Measurements from ENCODE around the gene RNF175. TPM values are rescaled to one million over a fixed set of nuclear protein-coding genes. Genes with fewer than 3 reads are reported as not detected.

The RNF175 gene
- not detected in 2 replicates for polyA plus RNA-seq (2011; rRNA removed)
- polyA minus RNA-seq (2011; rRNA and poly(A)+ RNA removed), result 0.78 TPM in 1 of 2 replicates, not detected in the other

- Histone ChIP-seq H3K9me3 (ENCODE audit: control insufficient read depth, insufficient read depth, low read length) (no peaks in the 10 kb centered on the region), H3K4me3 (ENCODE audit: low read depth, low read length) (peak within 1 kb of the TSS; percentile 31), H3K27ac (ENCODE audit: low read depth, low read length) (no peak within 1 kb of the TSS), H3K27me3 (ENCODE audit: control insufficient read depth, insufficient read depth, low read length) (peaks cover 25% of the 10 kb centered on the region)
- TF ChIP-seq CTCF (IDR thresholded peaks at IDR 0.05; ENCODE audit: low read depth, low read length), result no peak
- DNase-seq (ENCODE audit: low read depth, low spot score), result no peak
- ChIA-PET CTCF (no interaction called here), POLR2A (no interaction called here)
Measured at GRCh38 chr4:153759407-153760316, at the start of gene RNF175. Gene RNF175 (minus strand): TSS chr4:153760024. CDS start chr4:153759862, 162 bp downstream.

- no peak overlapping the region for H3K4me3 ChIP-seq (ENCODE audit: low read depth, low read length)
- H3K9me3 ChIP-seq (ENCODE audit: control insufficient read depth, insufficient read depth, low read length), result peaks cover 6% of the 10 kb centered on the region; the same call in 1 of the 2 replicates
- no peak for DNase-seq (ENCODE audit: low read depth, low spot score)
- POLR2A ChIA-PET, result no interaction called here
- H3K27ac ChIP-seq (ENCODE audit: low read depth, low read length), result no peak overlapping the region
- CTCF ChIA-PET, result no interaction called here
- no peak for TF ChIP-seq CTCF (IDR thresholded peaks at IDR 0.05; ENCODE audit: low read depth, low read length)
- no peaks in the 10 kb centered on the region for H3K27me3 ChIP-seq (ENCODE audit: control insufficient read depth, insufficient read depth, low read length)
Measured at GRCh38 chr4:153809307-153809706, 49.5 kb upstream of the RNF175 start.

- TF ChIP-seq CTCF (IDR thresholded peaks at IDR 0.05; ENCODE audit: low read depth, low read length), result no peak
- POLR2A ChIA-PET, result no interaction called here
- Histone ChIP-seq H3K27ac (ENCODE audit: low read depth, low read length) (no peak overlapping the region), H3K27me3 (ENCODE audit: control insufficient read depth, insufficient read depth, low read length) (no peaks in the 10 kb centered on the region), H3K4me3 (ENCODE audit: low read depth, low read length) (no peak overlapping the region), H3K9me3 (ENCODE audit: control insufficient read depth, insufficient read depth, low read length) (peaks cover 6% of the 10 kb centered on the region; the same call in 1 of the 2 replicates)
- CTCF ChIA-PET, result no interaction called here
- no peak for DNase-seq (ENCODE audit: low read depth, low spot score)
Measured at GRCh38 chr4:153808175-153808574, 48.4 kb upstream of the RNF175 start.

GRCh38 chr4:153806073-153806472 is 46.2 kb upstream of the RNF175 start:
- Histone ChIP-seq H3K27ac (ENCODE audit: low read depth, low read length) (no peak overlapping the region), H3K9me3 (ENCODE audit: control insufficient read depth, insufficient read depth, low read length) (peaks cover 6% of the 10 kb centered on the region; the same call in 1 of the 2 replicates), H3K4me3 (ENCODE audit: low read depth, low read length) (no peak overlapping the region), H3K27me3 (ENCODE audit: control insufficient read depth, insufficient read depth, low read length) (no peaks in the 10 kb centered on the region)
- POLR2A ChIA-PET, result no interaction called here
- CTCF ChIA-PET, result no interaction called here
- DNase-seq (ENCODE audit: low read depth, low spot score), result no peak
- no peak for TF ChIP-seq CTCF (IDR thresholded peaks at IDR 0.05; ENCODE audit: low read depth, low read length)

GRCh38 chr4:153804722-153805121 is 44.9 kb upstream of the RNF175 start:
- DNase-seq (ENCODE audit: low read depth, low spot score), result no peak
- peaks cover 6% of the 10 kb centered on the region; the same call in 1 of the 2 replicates for H3K9me3 ChIP-seq (ENCODE audit: control insufficient read depth, insufficient read depth, low read length)
- H3K27me3 ChIP-seq (ENCODE audit: control insufficient read depth, insufficient read depth, low read length), result no peaks in the 10 kb centered on the region
- no peak for TF ChIP-seq CTCF (IDR thresholded peaks at IDR 0.05; ENCODE audit: low read depth, low read length)
- ChIA-PET POLR2A (no interaction called here), CTCF (no interaction called here)
- H3K27ac ChIP-seq (ENCODE audit: low read depth, low read length), result no peak overlapping the region
- H3K4me3 ChIP-seq (ENCODE audit: low read depth, low read length), result no peak overlapping the region

Measured in AG04450 (cell line).